Ecto neural progenitor cell (in vitro differentiated cells): Measurements from ENCODE around the gene CAPN11.
"Not testable (repeated sequence)": the region's sequence is repeated elsewhere in the genome, so short reads cannot be mapped to it uniquely, and the experiment has no call there.

Source experiments
- DNase-seq: peaks from one replicate; pipeline ENCODE4 v3.0.0-alpha.2; 2018; ENCODE audit warnings: low spot score

The CAPN11 gene

DNA sequence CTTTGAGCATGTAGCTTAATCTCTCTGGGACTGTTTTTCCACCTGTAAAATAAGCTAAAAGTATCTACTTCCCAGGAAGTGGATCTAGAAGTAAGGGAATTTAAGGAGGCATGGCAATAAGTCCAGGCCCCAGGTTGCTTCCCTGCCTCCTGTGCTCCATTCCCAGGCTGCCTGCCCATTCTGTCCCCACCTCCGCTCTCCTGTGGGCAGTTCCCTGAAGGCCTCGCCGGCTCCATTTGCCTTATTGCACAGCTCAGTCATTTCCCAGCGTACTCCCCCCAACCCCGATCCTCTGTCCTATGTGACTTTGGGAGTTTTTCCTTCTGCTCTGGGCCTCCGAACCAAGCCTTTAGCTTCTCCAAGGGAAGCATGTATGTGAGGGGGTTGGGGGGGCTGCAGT is 69.4 kb downstream of the CAPN11 start:
- no peak for DNase-seq

DNA sequence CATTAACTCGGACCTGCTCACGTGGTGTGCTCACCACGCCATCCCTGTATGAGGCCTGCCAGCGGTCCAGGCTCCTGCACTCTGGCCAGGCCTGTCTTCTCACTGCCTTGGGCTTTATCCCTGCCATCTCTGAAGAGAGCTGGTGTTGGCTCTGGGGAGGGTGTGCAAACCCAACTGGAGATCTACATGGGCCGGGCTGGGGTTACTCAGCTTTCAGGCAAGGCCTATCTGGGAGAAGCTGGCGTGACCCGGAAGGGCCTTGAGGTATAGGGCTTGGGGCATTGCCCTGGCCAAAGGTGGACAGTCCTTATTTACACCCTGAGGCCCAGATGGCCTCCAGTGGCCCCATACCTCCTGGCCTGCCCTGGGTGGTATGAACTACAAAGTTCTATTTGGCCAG is 69.8 kb downstream of the CAPN11 start:
- no peak for DNase-seq

DNA sequence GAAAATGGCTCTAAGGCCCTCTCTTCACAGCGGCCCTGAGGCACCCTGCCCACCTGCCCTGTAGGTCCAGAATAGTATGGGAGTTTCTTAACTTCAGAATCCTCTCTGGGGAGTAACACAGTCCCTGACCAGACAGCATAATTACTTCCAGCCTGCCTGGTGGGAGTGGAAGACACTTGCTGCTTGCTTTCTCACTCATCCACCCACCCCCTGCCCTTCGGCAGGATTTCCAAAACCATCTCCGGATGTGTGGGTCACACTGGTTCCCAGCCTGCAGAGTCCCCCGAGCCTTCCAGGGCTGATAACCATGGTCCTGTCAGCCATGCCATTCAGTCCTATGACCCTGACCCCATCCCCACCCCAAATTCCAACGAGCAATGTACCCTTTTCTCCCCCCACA is 70.2 kb downstream of the CAPN11 start:
- no peak for DNase-seq

DNA sequence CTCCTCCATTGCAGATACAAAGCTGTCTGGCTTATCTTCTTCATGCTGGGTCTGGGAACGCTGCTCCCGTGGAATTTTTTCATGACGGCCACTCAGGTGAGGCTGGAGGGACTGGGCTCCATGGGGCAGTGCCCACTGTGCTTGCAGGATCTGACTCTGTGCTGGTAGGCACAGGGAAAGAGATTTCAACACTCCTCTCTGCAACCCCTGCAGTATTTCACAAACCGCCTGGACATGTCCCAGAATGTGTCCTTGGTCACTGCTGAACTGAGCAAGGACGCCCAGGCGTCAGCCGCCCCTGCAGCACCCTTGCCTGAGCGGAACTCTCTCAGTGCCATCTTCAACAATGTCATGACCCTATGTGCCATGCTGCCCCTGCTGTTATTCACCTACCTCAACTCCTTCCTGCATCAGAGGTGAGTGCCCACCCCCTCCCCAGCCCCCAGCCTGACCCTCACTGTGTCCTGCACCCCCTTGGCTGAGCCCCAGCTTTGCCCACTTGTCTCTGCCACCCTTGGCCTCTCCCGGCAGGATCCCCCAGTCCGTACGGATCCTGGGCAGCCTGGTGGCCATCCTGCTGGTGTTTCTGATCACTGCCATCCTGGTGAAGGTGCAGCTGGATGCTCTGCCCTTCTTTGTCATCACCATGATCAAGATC is 70.9 kb downstream of the CAPN11 start:
- no peak for DNase-seq

DNA sequence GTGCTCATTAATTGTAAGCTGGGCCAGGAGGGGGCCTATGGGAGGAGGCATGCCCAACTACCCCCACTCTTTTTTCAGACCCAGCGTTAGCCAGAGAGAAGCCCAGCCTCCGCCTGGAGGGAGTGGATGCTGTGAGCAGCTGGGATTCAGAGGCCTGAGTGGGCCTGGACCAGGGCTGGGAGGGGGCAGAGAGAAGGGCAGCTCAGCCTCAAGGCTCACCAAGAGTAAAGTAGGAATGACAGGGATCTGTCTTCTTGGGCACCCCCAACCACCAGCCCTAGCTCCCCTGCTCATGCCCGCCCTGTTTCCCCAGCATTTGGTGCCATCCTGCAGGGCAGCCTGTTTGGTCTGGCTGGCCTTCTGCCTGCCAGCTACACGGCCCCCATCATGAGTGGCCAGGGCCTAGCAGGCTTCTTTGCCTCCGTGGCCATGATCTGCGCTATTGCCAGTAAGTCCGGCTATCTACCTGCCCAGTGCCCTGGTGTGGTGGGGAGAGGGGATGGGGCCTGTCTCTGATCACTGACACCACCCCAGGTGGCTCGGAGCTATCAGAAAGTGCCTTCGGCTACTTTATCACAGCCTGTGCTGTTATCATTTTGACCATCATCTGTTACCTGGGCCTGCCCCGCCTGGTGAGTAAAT is 71.5 kb downstream of the CAPN11 start:
- DNase-seq: no peak

DNA sequence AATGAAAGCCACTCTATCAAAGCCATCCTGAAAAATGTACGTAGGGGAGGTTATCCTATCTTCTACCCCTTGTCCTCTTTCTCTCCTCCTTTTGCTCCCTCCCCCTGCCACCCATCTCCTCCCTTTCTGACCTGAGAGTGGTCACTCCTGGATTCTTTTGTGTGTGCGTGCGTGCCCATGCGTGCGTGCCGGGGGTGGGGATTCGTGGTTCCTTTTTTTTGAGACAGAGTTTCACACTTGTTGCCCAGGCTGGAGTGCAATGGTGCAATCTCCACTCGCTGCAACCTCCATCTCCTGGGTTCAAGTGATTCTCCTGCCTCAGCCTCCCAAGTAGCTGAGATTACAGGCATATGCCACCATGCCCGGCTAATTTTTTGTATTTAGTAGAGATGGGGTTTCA is 72.8 kb downstream of the CAPN11 start:
- not testable (repeated sequence) for DNase-seq

DNA sequence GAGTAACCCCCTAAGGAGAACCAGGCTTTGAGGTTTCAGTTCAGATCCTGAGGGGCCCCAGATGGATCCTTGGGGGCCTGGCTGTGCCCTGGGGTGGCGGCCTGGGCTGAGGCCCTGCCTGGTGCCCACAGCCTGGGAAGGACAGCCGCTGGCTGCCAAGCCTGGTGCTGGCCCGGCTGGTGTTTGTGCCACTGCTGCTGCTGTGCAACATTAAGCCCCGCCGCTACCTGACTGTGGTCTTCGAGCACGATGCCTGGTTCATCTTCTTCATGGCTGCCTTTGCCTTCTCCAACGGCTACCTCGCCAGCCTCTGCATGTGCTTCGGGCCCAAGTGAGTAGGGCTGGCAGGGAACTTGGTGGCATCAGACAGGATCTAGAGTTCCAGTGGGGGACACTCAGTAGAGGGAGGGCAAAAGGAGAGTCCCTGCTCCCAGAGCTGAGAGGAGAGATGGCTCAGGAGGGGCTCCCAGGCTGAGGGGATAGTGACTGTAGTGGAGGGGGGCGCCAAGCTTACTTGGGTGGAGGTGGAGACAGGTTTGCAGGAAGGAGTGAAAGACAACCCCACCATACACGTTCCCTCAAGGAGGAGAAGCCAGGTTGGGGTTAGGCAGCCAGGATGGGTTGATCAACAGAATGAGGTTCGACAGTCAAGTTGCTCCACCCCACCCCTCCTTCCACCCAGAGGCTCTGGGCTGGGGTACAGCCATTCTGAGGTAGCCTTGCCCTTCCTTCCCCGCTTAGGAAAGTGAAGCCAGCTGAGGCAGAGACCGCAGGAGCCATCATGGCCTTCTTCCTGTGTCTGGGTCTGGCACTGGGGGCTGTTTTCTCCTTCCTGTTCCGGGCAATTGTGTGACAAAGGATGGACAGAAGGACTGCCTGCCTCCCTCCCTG is 74.3 kb downstream of the CAPN11 start:
- no peak for DNase-seq

DNA sequence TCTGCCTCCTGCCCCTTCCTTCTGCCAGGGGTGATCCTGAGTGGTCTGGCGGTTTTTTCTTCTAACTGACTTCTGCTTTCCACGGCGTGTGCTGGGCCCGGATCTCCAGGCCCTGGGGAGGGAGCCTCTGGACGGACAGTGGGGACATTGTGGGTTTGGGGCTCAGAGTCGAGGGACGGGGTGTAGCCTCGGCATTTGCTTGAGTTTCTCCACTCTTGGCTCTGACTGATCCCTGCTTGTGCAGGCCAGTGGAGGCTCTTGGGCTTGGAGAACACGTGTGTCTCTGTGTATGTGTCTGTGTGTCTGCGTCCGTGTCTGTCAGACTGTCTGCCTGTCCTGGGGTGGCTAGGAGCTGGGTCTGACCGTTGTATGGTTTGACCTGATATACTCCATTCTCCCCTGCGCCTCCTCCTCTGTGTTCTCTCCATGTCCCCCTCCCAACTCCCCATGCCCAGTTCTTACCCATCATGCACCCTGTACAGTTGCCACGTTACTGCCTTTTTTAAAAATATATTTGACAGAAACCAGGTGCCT is 75.0 kb downstream of the CAPN11 start:
- no peak for DNase-seq
